HG03159 (cell line): ENCODE data around the gene CYP11A1.

ENCODE experiments used
- ATAC-seq: cut with Tn5 transposase; IDR thresholded peaks from one replicate; pipeline ENCODE4 v1.9.1; 2021; ENCODE audit warnings: mild to moderate bottlenecking, moderate library complexity; ENCODE audit not compliant: unreplicated experiment

CYP11A1 gene

GRCh38 chr15:74306781-74307217, 60.6 kb downstream of the CYP11A1 start:
- no peak for ATAC-seq

DNA sequence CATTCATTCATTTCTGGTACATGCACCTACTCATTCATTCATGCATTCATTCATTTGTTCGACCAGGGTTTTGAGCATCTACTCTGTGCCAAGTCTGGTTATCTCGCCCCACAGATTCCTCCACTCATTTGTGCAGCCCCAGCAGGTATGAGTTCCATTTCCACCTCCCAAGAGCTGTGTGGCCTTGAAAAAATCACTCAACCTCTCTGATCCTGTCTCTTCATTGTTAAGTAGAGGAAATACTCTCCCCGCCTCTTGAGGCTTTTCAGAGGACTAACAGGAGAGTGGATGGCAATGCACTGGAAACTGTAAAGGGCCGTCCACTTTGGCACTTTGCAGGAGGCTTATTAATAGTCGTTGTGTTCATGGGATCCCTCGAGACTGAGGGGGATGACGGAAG, 61.8 kb downstream of the CYP11A1 start:
- ATAC-seq: no peak

DNA sequence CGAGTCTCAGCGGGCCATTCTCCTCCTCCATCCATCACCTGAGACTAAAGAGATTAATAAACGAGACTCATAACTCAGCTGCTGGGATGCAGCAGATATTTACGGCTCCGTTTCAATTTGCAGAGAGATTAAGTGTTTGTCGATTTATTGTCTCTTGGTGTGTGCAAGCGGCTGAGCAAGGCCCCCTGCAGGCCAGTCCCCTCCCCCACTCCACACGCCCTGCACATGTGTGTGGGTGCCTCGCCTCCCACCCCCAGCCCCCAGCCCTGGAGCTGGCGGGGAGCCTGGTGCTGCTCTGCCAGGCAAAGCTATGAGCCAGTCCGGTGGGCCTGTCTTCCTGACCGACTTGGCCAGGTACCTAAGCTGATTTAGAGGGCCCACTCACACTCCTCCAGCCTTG, 63.0 kb downstream of the CYP11A1 start:
- no peak for ATAC-seq

GRCh38 chr15:74303741-74304309, 63.6 kb downstream of the CYP11A1 start:
- ATAC-seq: no peak

DNA sequence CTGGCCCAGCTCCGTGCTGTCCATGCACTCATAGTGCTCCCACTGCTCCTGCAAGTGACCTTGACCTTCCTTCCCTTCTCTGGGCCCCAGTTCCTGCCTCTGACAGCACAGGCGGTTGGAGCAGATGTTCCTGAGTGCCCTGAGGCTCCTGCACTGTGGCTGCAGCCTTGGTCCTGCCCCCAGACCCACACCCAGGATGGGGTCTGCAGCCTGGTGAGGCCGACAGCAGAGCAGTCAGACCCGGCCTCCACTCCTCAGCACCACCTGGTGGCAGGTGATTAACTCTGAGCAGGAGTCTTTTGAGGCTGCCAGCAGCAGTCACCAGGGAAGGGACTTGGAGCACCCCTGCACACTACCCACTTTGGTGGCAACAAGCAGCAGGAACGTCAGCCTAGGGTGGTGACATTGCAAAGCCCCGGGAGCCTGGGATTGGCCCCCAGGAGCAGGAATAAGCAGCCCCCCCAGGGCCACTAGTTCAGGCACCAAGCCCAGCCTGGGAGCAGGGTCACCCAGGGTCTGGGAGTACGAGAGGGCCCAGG, 64.6 kb downstream of the CYP11A1 start:
- ATAC-seq: no peak

- ATAC-seq: no peak
Observed at GRCh38 chr15:74301583-74302361, 65.7 kb downstream of the CYP11A1 start.

DNA sequence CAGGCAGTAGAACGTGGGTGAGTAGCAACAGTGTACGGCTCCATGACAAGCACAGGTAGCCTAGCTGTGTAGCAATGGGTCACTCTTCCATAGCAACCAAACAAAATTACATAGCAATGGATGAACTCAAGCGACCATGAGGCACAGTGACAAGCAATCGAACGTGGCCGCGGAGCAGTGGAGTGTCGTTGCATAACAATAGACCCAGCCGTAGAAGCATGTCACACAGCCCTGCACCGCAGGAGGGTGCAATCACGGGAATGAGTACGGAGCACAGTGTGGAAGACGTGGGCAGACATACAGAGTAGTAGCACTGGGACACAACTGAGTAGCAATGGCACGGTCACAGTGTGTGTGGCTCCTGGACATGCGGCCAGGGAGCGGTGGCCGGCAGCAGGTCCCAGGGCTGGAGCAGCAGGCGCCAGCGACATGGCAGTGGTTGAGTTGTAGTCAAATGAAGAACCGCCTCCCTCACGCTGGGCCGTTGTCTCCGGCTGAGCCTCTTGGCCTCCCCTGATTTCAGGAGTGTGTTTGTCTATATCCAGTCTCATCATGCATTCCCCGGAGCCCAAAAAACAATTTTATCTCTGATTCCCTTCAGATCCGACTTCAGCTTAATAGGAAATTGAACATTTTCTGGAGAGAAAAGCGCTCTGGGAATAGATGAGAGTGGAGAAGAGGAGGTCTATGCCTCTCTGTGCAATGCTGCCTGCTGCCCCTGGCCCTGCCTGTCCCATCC, 67.2 kb downstream of the CYP11A1 start:
- ATAC-seq: no peak

DNA sequence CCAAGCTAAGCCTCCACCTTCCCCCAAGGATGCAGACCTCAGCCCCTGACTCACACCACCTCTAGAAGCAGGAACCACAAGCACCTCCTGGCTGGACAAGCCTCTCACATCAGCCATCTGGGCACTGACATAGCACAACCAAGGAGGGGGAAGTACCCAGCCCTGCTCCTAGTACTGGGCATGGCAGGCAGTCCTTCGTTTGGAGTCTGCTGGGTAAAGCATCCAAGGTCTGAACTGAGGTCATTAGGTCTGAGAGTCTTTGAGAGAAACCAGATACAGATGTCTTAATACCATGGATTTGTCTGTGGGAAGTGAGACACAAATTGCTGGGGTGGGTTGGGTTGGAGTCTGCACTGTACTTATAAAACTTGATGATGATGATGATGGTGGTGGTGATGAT, 69.6 kb downstream of the CYP11A1 start:
- no peak for ATAC-seq

GRCh38 chr15:74295800-74296199, 71.6 kb downstream of the CYP11A1 start:
- ATAC-seq: no peak

GRCh38 chr15:74294010-74294409, 73.4 kb downstream of the CYP11A1 start:
- no peak for ATAC-seq

DNA sequence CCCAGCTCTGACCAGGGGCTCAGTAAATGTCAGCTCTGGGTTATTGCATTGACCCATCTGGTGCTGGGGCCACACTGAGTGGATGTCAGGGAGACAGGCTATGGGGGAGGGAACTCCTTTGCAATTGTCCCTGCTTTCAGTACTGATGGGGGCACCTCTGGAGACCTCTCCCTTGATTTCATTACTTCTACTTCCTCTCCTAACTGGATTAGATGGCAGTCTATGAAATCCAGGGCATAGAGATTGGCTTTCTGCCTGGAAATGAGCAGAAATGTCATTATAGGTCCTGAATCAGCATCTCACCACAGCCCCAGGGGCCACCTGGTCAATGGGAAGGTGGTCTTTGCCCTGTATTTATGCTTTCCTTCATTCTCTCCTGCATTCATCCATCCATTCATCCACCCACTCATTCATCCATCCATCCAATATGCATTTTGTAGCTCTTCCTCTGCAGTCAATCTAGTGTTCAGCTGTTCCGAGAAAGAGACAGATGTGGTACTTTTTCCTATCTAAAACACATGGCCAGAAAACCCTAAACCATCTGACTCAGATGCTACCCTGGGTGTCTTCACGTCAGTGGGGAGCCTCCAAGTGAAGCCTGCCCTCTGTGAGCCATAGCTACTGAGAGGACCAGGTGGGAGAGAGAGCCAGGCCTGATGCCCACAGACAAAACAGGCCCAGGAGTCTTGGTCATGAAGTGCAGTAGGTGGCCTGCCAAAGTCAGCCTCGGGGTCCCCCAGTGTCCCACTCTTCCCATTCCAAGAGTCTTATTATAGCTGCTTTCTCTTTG, 74.2 kb downstream of the CYP11A1 start:
- no peak for ATAC-seq

DNA sequence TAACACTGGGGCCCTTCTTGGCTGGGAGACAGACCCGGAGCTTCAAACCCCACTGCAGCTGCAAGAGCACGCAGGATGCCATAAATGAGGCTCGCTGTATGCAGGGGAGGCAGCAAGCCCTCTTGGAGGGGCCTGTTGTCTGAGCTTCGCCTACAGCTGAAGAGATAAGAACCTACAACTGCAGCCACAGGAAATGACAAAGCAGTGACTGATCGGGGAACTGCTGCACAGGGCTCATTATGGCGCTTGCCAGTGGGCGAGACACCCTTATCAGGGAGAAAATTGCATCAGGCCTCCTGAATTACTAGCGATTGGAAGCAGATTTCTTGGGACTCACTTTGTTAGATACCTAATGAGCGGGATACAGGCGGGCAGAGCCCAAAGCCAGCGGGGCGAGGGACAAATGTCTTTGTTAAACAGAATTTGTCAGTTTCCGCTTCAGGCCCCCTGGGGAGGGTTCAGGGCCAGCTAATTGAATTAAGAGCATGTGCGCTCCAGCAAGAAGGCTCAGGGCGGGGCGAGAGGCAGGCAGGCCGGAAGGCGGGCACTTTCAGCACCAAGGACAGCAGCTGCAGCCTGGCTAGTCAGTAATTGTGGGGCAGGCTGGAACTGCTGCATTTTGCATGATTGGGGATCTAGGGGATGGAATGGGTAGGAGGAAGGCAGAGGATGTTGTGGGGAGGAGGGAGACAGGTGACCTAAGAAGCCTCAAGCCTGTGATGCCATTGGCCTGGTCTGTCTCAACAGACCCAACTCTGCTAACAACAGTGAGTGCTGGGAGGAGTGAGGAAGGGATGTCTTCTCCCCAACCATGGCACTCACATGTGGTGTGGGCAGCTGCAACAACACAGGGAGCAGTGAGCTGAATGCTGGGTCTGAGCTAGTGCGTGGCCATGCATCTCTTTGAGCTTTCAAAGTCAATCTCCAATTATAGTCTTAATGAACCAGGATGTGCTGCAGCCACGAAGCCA, 76.1 kb downstream of the CYP11A1 start:
- ATAC-seq: no peak

DNA sequence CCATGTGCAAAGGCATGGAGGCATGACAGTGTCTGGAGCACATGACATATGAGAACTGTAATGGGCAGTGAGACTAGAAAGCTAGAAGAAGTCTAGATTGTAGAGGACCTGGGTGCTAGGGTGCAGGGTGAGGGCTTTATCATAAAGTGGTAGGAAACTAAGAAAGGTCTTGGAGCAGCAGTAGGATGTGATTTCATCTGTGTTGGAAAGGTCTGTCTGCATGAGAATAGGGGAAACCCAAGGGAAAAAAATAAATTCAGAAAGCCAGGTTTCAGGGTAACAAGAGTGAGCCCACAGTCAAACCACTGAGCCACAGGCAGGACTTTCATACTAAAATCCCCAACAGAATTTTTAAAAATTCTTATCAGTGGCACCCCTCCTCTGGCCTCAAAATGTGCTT, 76.8 kb downstream of the CYP11A1 start:
- no peak for ATAC-seq

DNA sequence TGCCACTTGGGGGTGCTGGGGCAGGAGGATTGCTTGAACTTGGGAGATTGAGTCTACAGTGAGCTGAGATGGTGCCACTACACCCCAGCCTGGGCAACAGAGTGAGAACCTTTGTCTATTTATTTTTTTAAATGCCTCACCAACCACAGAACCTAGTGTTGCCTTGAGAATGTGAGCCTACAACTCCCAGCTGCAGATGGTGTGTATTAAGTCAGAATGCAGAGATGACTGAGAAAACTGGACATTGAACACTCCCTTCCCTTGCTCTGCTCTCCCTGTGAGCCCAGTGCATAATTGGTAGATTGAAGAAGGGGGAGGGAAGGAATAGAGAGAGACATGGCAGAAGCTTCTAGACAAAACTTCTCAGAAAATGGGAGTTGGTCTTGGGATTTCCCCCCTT, 77.8 kb downstream of the CYP11A1 start:
- ATAC-seq: no peak
